PC-3 (cell line): Measurements from ENCODE around the gene OBP2A. TPM values are rescaled to one million over a fixed set of nuclear protein-coding genes. Genes with fewer than 3 reads are reported as not detected.
"Not testable (repeated sequence)": the region's sequence is repeated elsewhere in the genome, so short reads cannot be mapped to it uniquely, and the experiment has no call there.

Source experiments
- ATAC-seq: fragments of 200-7000 bp; cut with Tn5 transposase; 2 replicates; pipeline ENCODE4 v1.9.1; 2020; ENCODE audit warnings: mild to moderate bottlenecking, moderate library complexity
- BruUV-seq: library from RNA; stranded (reverse); fragments of 400-500 nt; replicated peaks from 2 replicates; lab custom pipeline; 2021; lab: Mats Ljungman, UMichigan
- CTCF ChIA-PET: fragments of 300-600 bp; sonication (Branson Sonifier 250); formaldehyde crosslinking; loops from one replicate; lab custom pipeline; 2022; ENCODE audit warnings: antibody characterized with exemption; lab: Charles Lee
- POLR2A ChIA-PET: fragments of 300-600 bp; sonication (Branson Sonifier 250); formaldehyde crosslinking; loops from one replicate; lab custom pipeline; 2022; ENCODE audit warnings: antibody characterized with exemption; ENCODE audit not compliant: unreplicated experiment; lab: Charles Lee
- DNase-seq: peaks from one replicate; pipeline ENCODE4 v3.0.0-alpha.2; 2015
- H2AFZ ChIP-seq: fragments of 300-600 bp; sonication (generic); 2 replicates; pipeline ENCODE4 v1.6.0; 2016; ENCODE audit warnings: antibody characterized with exemption, low read length
- H3F3A ChIP-seq: fragments of 300-600 bp; sonication (generic); one replicate; pipeline ENCODE4 v1.6.0; 2017; ENCODE audit warnings: antibody characterized with exemption, low read length, control low read depth, mild to moderate bottlenecking; ENCODE audit not compliant: unreplicated experiment
- H3K27ac ChIP-seq: fragments of 300-600 bp; sonication (generic); 2 replicates; pipeline ENCODE4 v1.5.1; 2016; ENCODE audit warnings: mild to moderate bottlenecking, low read length
- H3K27me3 ChIP-seq: fragments of 300-600 bp; sonication (generic); 2 replicates; pipeline ENCODE4 v1.6.1; 2016; ENCODE audit warnings: low read length, mixed read lengths
- H3K36me3 ChIP-seq: fragments of 300-600 bp; sonication (generic); 2 replicates; pipeline ENCODE4 v1.6.1; 2016; ENCODE audit warnings: low read depth, mixed run types, low read length, mixed read lengths
- H3K4me1 ChIP-seq: fragments of 300-600 bp; sonication (generic); 2 replicates; pipeline ENCODE4 v1.5.1; 2016; ENCODE audit warnings: low read length; ENCODE audit not compliant: insufficient read depth
- H3K4me2 ChIP-seq: fragments of 300-600 bp; sonication (generic); 2 replicates; pipeline ENCODE4 v1.6.0; 2016; ENCODE audit warnings: low read length
- H3K4me3 ChIP-seq: fragments of 300-600 bp; sonication (generic); 2 replicates; pipeline ENCODE4 v1.5.1; 2016; ENCODE audit warnings: mild to moderate bottlenecking, low read length, mixed read lengths
- H3K79me2 ChIP-seq: fragments of 300-600 bp; sonication (generic); 2 replicates; pipeline ENCODE4 v1.6.1; 2017; ENCODE audit warnings: low read length, mixed read lengths
- H3K9ac ChIP-seq: fragments of 300-600 bp; sonication (generic); 2 replicates; pipeline ENCODE4 v1.6.0; 2016; ENCODE audit warnings: mild to moderate bottlenecking, low read length
- H3K9me2 ChIP-seq: fragments of 300-600 bp; sonication (generic); replicated peaks from 2 replicates; pipeline ENCODE4 v1.6.1; 2016; ENCODE audit warnings: mixed run types, low read length, mixed read lengths
- H3K9me3 ChIP-seq: fragments of 300-600 bp; sonication (generic); 2 replicates; pipeline ENCODE4 v1.6.1; 2016; ENCODE audit warnings: low read length, mixed read lengths
- H4K20me1 ChIP-seq: fragments of 300-600 bp; sonication (generic); 2 replicates; pipeline ENCODE4 v1.6.1; 2016; ENCODE audit warnings: low read length, mixed read lengths
- EZH2 ChIP-seq: fragments of 300-600 bp; sonication (generic); IDR thresholded peaks from one replicate; pipeline ENCODE4 v1.6.1; 2017; ENCODE audit warnings: antibody characterized with exemption, mild to moderate bottlenecking, low read length; ENCODE audit not compliant: unreplicated experiment
- EZH2phosphoT487 ChIP-seq: fragments of 300-600 bp; sonication (generic); IDR thresholded peaks from 2 replicates; pipeline ENCODE4 v1.6.1; 2018; ENCODE audit warnings: mild to moderate bottlenecking, antibody characterized with exemption, low read length, borderline replicate concordance
- intact Hi-C: fragments of 100-400 bp; cut with micrococcal nuclease; formaldehyde crosslinking; loops from 2 replicates; pipeline ENCODE4 v1.9.0; 2023
- total RNA-seq: library from RNA; depleted of rRNA; stranded (reverse); fragments of >200 nt; gene quantifications from 2 replicates; pipeline ENCODE4 v1.2.3, GENCODE V29; 2014
- TF ChIP-seq, protein P1 (sequence below): fragments of 300-600 bp; sonication (generic); conservative IDR thresholded peaks from 2 replicates; pipeline ENCODE4 v1.5.1; 2017; ENCODE audit warnings: antibody characterized with exemption, low read depth, mild to moderate bottlenecking, low read length

The OBP2A gene
- total RNA-seq, 1 experiment from 2014 or later: not detected

DNA sequence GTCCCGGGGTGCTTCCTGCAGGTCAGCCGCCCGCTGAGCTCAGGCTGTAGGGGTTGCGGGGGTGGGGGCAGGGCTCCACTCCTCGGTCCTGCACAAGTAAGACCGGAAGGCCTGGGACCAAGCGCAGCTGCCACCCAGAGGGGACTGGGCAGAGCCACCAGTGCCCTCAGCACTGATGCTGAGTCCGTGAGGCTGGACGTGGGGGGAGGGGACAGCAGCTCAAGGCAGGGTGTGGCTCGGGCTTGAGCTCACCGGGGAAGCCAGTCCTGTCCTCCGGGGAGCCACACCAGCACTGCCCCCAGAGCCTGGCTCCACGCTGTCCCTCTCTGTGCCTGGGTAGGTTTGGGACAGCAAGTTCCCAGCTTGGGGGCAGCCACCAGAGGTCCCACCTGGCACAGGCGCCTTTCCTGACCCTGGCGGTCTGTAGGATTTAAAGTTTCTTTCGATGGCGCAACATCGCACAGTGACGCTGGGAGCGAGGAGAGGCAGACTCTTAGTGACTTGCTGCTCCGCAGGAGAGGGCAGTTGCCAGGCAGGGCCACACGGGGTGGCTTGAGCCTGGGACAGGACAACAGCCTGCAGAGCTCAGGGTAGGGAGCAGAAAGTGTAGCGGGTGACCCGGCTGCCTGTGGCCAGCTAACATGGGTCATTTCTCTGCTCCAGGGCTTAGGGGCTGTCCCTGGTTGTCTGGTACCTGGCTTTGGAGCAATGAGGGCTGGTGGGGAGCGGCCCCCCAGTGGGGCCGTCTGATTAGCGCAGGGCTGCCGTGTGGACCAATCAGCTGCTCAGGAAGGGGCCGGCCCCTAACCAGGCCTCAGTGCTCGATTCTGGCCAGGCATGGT, 19.0 kb upstream of the OBP2A start:
- no peak; the same call in 1 of the 2 replicates for ATAC-seq
- Histone ChIP-seq H3F3A (no peaks in the 10 kb centered on the region), H3K36me3 (no peaks in the 10 kb centered on the region), H3K9me3 (no peaks in the 10 kb centered on the region), H3K9me2 (no peaks in the 10 kb centered on the region), H3K79me2 (no peaks in the 10 kb centered on the region), H3K4me2 (no peak overlapping the region), H3K27me3 (no peaks in the 10 kb centered on the region), H2AFZ (no peak overlapping the region), H3K9ac (no peak overlapping the region), H4K20me1 (no peaks in the 10 kb centered on the region), H3K27ac (no peak overlapping the region), H3K4me1 (no peaks in the 10 kb centered on the region), H3K4me3 (no peak overlapping the region)
- BruUV-seq: no TSS peak
- DNase-seq: no peak
- POLR2A ChIA-PET: no interaction called here
- CTCF ChIA-PET: no interaction called here
- intact Hi-C loops: no loop called here
- TF ChIP-seq EZH2phosphoT487 (no peak), EZH2 (no peak)
- TF ChIP-seq, protein P1, sequence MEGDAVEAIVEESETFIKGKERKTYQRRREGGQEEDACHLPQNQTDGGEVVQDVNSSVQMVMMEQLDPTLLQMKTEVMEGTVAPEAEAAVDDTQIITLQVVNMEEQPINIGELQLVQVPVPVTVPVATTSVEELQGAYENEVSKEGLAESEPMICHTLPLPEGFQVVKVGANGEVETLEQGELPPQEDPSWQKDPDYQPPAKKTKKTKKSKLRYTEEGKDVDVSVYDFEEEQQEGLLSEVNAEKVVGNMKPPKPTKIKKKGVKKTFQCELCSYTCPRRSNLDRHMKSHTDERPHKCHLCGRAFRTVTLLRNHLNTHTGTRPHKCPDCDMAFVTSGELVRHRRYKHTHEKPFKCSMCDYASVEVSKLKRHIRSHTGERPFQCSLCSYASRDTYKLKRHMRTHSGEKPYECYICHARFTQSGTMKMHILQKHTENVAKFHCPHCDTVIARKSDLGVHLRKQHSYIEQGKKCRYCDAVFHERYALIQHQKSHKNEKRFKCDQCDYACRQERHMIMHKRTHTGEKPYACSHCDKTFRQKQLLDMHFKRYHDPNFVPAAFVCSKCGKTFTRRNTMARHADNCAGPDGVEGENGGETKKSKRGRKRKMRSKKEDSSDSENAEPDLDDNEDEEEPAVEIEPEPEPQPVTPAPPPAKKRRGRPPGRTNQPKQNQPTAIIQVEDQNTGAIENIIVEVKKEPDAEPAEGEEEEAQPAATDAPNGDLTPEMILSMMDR: no peak

DNA sequence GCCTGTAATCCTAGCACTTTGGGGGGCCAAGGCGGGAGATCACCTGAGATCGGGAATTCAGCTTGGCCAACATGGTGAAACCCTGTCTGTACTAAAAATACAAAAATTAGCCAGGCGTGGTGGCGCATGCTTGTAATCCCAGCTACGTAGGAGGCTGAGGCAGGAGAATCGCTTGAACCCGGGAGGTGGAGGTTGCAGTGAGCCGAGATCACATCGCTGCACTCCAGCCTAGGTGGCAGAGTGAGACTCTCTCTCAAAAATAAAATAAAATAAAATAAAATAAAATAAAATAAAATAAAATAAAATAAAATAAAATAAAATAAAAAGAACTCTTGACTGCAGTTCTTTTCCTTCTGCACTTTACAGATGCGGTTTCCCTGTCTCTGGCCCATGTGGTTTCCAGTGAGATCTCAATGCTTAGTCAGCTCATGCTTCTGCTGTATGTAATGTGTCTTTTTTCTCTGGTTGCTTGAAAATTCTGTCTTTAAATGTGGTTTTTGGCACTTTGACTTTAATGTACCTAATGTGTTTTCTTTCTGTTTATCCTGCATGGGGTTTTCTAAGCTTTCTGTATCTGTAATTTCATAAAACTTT, 17.0 kb upstream of the OBP2A start:
- POLR2A ChIA-PET: not testable (repeated sequence)

DNA sequence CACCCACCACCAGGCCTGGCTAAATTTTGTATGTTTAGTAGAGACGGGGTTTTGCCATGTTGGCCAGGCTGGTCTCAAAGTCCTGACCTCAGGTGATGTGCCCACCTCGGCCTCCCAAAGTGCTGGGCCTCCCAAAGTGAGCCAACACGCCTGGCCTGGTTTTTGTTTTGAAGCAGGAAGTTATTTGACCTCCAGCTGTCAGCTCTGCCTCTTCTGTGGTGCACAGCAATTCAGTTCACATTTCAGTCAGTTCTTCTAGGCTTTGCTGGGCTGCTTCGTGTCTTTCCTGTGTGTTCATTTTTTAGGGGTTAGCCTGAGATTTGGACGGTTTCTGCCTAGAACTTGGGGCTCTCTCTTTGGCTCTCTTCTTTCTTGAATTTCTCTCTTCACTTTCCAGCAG, 15.8 kb upstream of the OBP2A start:
- Histone ChIP-seq H3F3A (no peaks in the 10 kb centered on the region), H3K4me3 (no peak overlapping the region), H3K36me3 (no peaks in the 10 kb centered on the region), H3K9ac (no peak overlapping the region), H3K9me3 (no peaks in the 10 kb centered on the region), H3K27ac (no peak overlapping the region), H2AFZ (no peak overlapping the region), H3K4me2 (no peak overlapping the region), H3K79me2 (no peaks in the 10 kb centered on the region), H3K9me2 (no peaks in the 10 kb centered on the region), H3K4me1 (no peaks in the 10 kb centered on the region), H4K20me1 (no peaks in the 10 kb centered on the region), H3K27me3 (no peaks in the 10 kb centered on the region)
- BruUV-seq: no TSS peak
- TF ChIP-seq EZH2: no peak
- TF ChIP-seq, protein P1: no peak
- no peak for DNase-seq
- ATAC-seq: no peak
- POLR2A ChIA-PET: no interaction called here
- intact Hi-C loops: no loop called here
- CTCF ChIA-PET: no interaction called here

More for the DNA sequence above, 17.0 kb upstream of the OBP2A start:
- H3K4me2 ChIP-seq, H3K9me3 ChIP-seq, ATAC-seq, H3K4me1 ChIP-seq, H3K9me2 ChIP-seq, H3K9ac ChIP-seq, intact Hi-C loops, H3K27ac ChIP-seq, H3F3A ChIP-seq, H3K79me2 ChIP-seq, H2AFZ ChIP-seq, H3K36me3 ChIP-seq, H3K4me3 ChIP-seq, H3K27me3 ChIP-seq, DNase-seq, H4K20me1 ChIP-seq, BruUV-seq: not testable (repeated sequence)
- CTCF ChIA-PET: interaction anchor here (0.5 kb wide), 1 partner anchor 63 kb away, joined by 6 read pairs; no protein-coding TSS in a partner anchor
